Stimulated activated CD8-positive, alpha-beta memory T cell treated with anti-CD3 and anti-CD28 coated beads, Interleukin-15, amount 100 ng/mL, for 48 hours (primary cell): ENCODE results near the gene PPM1B.
"Not testable (repeated sequence)": the region's sequence is repeated elsewhere in the genome, so short reads cannot be mapped to it uniquely, and the experiment has no call there.

ENCODE experiments used
- DNase-seq, 2 donors: peaks; one replicate each; pipeline ENCODE4 v3.0.0-alpha.2; 2020; ENCODE audit warnings: low read depth in 2 of 2

PPM1B gene

DNA sequence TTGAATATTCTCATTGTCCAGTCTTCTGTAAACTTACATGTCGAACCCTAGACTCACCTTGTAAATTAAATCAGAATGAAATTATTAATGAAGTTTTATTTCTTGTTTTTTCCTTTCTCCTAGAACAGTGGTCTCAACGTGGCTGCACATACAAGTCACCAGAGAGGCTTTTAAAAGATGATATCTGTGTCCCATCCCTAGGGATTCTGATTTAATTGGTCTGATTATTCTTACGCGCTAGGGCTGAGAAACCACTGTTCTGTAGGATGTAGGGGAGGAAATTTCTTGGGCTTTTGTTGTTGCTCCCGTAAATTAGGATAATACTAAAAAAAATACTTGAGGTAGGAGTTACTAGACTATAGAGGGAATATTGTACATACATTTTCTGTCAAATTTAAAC, 32.1 kb downstream of the PPM1B start:
- DNase-seq: no peak

DNA sequence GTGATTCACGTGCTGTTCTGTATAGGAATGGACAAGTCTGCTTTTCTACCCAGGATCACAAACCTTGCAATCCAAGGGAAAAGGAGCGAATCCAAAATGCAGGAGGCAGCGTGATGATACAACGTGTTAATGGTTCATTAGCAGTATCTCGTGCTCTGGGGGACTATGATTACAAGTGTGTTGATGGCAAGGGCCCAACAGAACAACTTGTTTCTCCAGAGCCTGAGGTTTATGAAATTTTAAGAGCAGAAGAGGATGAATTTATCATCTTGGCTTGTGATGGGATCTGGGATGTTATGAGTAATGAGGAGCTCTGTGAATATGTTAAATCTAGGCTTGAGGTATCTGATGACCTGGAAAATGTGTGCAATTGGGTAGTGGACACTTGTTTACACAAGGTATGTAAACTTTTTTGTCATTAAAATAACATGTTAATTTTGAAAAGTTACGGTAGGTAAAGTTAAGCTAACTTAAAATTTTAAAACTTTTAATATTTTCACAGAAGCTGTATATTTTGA, 33.0 kb downstream of the PPM1B start:
- DNase-seq: no peak

DNA sequence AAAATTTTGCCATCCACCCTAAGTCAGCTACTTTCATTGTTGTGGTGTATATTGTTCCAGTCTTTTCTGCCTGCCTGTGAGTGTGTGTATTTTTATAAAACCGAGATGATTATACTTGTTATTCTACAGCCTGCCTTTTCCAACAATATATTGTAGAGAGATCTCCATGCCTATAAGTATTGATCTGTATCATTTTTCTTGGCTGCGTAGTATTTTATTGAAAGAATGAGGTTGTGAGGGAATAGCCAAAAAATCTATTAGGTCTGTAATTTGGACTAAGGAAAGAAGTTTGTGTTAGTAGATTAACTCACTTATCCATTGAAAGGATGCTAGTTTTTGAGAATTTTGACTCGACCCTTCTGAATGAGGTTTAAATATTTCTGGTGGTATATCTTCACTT, 34.9 kb downstream of the PPM1B start:
- DNase-seq: no peak

DNA sequence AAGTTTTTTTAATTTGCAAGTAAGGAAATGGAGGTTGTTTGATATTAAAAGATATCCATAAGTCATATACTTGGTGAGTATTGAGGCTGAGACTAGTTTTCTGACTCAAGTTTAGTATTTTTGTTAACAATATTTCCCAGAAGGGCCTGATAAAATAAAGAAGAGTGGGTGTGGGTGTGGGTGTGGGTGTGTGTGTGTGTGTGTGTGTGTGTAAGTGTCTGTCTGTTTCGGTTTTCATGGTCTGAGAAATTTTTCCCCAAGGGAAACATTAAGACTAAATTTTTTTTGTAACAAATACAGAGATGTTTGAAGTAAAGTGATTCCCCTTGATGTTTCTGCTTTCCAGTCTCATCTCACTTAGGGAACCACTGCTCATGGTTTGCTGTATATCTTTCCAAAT, 36.5 kb downstream of the PPM1B start:
- DNase-seq: no peak

DNA sequence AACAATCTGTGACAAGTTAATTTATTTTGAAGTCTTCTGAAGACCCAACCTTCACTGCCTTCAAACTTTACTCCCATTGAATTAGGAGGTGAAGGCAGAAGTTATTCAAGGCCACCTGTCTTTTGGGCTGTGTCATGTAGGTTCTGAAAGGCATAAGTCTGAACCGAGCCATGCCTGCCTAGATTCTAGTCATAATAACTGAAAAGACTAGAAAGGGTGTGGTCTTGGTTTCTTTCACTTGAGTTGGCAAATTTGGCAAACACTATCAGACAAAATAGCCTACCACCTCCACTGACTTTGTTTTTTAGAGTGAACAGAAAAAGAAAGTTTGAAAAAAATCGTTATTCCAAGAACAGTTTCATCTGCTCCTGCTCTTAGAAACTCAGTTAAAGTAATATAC, 38.4 kb downstream of the PPM1B start:
- DNase-seq: no peak

DNA sequence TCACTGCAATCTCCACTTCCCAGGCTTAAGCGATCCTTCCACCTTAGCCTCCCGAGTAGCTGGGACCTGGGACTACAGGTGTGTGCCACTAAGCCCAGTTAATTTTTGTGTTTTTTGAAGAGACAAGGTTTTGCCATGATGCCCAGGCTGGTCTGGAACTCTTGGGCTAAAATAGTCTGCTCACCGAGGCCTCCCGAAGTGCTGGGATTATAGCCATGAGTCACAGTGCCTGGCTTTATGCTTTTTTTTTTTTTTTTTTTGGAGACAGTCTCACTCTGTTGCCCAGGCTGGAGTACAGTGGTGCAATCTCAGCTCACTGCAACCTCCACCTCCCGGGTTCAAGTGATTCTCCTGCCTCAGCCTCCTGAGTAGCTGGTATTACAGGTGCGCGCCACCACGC, 39.0 kb downstream of the PPM1B start:
- DNase-seq: not testable (repeated sequence)

DNA sequence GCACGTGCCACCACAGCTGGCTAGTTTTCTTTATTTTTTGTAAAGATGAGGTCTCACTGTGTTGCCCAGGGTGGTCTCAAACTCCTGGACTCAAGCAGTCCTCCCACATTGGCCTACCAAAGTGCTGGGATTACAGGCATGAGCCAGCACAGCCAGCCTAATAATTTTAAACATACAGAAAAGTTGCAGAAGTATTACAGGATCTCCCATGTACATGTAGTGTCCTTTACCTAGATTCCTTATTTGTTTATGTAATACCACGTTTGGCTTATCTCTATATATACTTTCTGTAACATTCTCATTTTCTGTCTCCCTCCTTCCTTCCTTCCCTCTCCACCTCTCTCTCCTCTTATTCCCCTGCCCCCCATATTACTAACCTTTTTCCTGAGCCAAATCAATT, 41.7 kb downstream of the PPM1B start:
- no peak for DNase-seq

DNA sequence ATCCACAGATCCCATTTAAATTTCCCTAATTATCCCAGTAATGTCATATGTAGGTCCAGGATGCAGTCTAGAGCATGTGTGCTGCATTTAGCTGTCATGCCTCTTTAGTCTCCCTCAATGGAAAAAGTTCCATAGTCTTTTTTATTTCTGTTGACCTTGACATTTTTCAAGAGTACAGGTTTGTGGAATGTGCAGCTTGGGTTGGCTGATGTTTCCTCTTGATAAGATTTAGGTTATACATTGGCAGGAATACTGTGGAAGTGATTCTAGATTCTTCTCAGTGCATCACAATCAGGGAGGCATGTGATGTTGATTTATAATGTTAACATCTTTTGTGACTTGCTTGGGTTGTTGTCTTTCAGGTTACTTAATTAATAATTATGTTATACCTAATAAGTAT, 42.5 kb downstream of the PPM1B start:
- no peak for DNase-seq

DNA sequence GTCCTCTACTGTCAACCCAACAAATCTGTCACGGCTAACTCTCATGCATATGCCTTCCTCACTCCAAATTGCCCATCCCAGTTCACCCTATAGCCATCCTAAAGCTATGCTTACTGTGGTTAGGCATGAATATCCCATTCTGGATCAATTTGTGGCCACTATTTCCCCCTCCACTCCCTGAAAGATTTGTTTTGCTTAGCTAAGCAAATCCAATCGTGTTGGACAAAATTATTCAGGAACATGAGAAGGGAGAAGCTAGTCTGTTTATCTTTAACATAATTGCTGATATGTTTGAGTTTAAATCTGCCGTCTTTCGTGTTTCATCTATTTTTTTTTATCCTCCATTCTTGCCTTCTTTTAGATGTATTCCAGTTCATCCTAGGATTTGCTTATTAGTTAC, 43.6 kb downstream of the PPM1B start:
- DNase-seq: no peak

DNA sequence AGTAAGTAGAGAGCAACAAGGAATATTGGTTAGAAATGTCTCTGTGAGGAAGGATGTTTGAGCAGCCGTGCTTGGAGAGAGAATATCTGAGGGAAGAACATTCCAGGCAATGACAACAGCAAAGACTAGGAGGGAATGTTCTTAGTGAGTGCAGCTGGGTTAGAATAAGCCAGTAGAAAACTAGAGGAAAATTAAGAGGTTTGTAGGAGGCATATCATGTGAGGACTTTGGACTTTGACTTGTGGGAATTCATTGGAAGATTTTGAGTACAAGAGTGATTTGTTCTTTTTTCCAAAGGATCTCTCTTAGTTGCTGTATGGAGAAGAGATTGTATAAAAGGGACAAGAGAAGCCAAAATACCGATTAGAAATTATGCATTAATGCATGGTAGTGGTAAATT, 47.2 kb downstream of the PPM1B start:
- no peak for DNase-seq

DNA sequence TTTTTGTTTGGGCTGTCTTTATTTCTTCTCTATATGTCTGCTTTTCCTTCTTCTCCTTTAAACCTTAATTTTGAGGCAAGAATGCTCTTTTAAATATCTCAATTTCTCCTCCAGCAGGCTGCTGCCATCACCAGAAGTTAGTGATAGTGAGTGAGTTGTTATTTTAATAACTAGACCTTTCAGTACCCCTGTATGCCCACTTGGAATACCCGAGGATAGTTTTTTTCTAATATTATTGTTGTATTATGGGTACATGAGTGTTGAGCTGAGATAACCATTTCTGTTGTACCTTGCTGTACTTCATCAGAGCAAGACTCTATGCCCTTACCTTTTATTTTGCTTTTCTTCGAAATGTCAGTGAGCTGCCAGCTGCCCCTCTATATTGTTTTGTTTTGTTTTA, 50.1 kb downstream of the PPM1B start:
- DNase-seq: no peak

DNA sequence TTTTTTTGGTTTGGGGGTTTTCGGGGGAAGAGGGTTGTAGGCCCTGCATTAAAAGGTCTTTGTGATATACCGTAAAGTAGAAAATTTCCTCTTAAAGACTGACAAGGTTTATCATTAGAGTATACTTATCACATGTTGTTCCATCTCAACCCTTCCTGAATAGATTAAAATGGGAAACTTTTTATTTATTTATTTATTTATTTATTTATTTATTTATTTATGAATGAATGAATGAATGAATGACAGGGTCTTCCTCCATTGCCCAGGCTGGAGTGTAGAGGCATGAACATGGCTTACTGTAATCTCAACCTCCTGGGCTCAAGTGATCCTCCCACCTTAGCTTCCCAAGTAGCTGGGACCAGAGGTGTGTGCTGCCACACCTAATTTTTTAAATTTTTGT, 58.1 kb downstream of the PPM1B start:
- no peak for DNase-seq

DNA sequence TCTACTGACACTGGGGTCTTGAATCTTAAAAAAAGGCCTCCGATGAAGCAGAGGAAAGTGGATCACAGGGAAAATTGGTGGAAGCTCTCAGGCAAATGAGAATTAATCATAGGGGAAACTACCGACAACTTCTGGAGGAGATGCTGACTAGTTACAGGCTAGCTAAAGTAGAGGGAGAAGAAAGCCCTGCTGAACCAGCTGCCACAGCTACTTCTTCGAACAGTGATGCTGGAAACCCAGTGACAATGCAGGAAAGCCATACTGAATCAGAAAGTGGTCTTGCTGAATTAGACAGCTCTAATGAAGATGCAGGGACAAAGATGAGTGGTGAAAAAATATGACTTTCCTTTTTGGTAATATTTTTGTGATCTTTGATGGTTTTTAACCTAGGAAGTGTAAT, 61.7 kb downstream of the PPM1B start:
- DNase-seq: no peak

DNA sequence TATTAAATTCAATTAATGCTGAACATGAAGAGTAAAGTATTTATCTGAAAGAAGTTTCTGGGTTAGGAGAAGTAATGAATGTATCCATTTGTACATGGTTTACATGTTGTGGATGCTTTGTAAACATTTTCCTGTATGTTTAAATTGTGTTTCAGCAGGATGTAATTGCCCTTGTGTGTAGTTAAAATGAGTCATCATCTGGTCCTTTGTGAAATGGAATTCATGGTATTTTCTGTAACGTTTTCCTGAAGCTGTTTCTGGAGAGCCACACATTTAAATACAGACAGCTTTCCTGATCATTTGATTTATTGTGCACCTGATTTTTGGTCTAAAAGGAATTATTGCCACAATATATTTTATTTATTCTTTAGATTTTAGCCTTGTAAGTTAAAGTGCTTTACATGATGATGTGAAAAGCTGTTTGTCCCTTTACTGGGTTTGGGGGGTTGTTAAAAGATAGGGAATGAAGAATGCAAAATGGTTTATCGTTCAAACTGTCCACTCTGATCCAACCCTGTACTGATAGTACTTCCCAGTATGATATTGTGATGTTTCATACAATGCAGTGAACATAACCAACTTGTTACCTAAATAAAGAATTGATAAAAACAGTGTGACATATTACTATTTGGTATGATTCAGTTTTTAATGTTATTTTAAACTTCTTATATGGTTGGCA, 64.9 kb downstream of the PPM1B start:
- no peak for DNase-seq

DNA sequence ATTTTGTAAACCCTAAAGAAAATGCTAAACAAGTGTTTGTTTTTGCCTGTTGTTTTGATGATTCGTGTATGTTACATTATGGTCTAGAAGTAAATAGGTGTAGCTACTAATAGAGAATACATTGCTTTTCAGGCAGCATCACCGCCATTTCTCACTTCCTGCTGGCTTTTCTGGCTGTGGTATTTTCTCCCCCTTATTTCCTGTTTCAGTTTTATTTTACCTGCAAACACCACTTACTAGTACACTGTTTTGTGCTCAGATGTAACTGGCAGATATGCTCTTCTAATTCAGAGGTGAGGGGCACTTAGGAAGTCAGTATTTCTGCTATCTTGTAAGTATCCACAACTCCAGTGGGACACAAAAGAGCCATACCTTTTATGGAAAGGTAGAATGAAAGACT, 68.5 kb downstream of the PPM1B start:
- DNase-seq: no peak

DNA sequence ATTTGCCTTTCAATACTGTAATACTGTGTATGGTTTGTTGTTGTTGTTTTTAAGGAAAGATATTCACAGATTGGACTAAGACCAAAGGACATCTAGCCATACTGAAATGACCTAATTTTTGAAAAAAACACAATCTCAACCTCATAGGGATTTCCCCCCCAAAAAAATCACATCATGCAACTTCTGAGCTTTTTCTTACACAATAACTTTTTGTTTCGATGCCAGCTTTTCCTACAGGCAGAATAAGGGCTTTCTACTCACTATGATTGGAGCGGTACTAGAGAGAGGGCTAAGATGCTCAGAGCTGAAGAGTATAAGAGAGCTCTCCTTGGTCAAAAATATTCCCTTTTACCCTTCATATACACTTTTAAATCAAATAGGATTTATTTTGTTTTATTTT, 74.2 kb downstream of the PPM1B start:
- no peak for DNase-seq

DNA sequence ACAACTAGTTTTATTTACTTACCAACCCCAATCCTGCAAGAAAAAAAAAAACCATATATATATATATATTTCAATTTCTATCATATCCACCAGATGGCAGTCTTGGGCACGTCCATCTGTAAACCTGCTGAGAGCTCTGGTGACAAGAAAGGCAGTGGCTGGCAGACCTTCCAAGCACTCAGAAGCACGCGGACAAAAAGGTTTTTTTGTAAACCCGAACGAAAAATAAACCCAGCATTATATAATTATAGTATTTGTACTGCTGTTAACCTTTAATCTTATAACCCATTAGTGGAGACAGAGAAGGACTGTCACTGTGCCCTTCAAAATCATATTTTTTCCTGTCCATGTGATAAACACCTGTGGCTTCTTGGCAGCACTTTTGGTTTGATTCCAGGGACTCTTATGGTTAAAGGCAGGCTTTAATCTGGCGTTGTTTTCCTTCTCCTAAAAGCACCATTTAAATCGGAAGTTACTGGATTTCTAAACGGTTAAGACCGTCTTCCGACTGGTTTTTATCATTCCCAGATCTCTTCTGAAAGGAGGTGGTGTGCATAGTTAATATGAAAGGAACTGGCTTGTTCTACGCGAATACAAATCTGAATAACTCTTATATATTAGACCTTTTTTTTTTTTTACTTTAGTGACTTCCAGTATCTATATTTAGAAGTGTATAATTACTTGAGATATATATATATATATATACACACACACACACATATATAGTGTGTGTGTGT, 75.6 kb downstream of the PPM1B start:
- peak in 1 of 2 donors; percentile 5 for DNase-seq

DNA sequence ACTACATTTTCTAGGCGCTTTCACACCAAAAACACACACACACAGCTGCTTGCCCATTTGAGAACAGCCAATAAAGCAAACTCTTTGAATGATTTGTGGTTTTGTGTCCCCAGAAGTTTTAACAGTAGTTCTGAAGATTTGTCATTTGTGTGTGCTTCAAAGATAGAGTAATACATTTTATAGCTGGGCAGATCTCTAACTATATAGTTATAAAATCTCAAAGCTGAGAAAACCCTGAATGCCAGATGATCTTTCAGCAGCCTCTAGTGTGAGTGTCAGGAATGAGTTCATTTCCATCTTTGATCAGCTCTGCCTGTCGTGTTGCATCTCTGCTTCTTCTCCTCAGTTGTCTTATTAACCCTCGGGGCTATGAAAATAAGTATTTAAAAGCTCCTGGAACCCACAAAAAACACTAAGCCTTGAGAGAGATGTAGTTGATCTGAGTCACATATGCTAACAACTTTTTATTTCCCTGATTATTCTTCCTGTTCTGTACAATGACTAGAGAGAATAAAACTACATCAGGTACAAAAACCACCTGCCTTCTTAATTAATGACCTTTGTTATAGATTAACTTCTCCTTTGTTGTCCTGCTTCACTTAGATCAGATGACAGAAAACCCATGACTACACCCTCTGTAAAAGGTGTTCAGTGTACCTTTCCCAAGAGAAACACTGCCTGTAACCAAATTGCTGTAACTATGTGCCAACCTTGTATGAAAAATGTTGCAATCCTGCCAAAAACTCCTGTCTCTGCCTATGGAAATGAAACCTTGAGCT, 76.6 kb downstream of the PPM1B start:
- no peak for DNase-seq

DNA sequence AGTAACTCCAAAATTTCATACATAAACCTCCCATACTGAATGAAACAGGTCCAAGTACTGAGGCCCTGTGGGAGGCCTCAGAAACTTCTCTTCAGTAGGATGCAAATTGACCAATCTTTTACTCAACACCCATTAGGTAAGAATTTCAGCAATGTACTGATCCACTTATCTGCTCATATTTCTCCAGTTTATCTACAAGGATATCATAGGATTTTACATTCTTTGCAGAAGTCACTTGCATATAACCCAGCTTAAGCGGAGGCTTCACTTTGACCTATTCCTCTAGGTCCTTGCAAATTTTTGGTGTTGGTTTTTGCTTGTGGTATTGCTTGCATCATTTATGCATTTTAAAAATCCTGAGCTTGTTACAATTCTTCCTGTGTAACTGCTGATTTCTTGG, 77.8 kb downstream of the PPM1B start:
- DNase-seq: no peak

DNA sequence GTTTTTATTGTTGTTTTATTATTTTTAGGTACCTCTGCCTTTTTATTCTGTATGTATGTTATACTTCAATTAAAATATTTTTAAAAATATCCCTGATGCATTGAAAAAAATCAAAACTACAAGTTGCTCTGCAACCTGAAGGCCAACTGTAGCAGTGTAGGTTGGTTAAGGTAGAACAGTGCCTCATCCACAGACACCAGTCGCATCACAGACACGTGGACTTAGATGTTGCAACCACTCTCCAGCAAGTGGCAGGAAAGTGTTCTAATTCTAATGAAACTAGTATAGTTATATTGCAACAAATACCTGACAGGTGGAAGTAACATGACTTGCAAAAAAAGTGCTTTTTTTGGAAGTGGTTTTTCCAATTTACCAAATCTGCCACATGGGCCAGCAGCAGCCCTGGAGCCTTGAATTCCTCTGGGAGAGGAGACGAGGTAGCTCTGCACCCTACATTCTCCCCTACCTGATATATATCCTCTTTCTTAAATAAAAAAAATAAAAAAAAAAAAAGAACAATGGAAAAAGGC, 78.2 kb downstream of the PPM1B start:
- no peak for DNase-seq

DNA sequence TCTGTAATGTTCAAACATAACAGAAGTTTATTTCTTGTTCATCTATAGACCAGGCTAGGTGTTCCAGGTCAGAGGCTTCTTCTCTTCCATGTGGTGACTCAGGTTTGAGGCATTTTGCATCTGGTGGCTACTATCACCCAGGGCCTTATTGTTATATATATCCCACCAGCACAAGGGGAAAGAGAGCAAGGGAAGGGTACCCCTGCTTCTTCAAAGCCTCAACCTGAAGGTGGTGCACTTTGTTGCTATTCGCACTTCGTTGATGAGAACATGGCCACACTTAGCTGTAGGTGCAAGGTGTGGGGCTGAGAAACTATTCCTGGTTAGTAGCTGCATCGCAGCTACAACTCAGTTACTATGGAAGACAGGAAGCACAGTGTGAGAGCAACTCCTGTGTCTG, 79.2 kb downstream of the PPM1B start:
- DNase-seq: no peak

DNA sequence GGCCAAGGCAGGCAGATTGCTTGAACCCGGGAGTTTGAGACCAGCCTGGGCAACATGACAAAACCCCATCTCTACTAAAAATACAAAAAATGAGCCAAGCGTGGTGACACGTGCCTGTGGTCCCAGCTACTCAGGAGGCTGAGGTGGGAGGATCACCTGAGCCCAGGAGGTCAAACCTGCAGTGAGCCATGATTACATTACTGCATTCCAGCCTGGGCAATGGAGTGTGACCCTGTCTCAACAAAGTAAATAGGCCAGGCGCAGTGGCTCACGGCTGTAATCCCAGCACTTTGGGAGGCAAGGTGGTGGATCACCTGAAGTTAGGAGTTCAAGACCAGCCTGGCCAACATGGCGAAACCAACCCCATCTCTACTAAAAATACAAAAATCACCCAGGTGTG, 80.6 kb downstream of the PPM1B start:
- DNase-seq: not testable (repeated sequence)

DNA sequence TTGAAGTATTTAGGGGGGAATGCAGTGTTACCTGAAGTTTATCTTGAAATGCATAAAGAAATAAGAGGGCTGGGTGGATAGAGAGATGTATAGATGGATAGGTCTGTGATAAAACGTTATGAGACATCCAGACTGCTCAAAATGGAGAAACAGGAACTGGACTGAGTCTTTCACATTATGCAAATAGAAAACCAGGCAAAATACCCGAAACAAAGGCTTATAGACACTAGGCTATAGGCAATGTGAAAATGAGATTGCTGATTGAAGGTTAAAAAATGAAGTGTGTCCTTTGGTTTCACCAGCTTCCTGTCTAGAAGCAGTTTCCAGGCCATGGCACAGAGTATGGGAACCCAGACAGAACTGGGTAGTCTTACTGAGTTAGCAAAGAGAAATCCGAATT, 81.7 kb downstream of the PPM1B start:
- no peak for DNase-seq
